Measurements from ENCODE around the gene DPYSL4.

The DPYSL4 gene

GRCh38 chr10:132169031-132169765 is 17.6 kb upstream of the DPYSL4 start:
- TF ChIP-seq, protein P1, sequence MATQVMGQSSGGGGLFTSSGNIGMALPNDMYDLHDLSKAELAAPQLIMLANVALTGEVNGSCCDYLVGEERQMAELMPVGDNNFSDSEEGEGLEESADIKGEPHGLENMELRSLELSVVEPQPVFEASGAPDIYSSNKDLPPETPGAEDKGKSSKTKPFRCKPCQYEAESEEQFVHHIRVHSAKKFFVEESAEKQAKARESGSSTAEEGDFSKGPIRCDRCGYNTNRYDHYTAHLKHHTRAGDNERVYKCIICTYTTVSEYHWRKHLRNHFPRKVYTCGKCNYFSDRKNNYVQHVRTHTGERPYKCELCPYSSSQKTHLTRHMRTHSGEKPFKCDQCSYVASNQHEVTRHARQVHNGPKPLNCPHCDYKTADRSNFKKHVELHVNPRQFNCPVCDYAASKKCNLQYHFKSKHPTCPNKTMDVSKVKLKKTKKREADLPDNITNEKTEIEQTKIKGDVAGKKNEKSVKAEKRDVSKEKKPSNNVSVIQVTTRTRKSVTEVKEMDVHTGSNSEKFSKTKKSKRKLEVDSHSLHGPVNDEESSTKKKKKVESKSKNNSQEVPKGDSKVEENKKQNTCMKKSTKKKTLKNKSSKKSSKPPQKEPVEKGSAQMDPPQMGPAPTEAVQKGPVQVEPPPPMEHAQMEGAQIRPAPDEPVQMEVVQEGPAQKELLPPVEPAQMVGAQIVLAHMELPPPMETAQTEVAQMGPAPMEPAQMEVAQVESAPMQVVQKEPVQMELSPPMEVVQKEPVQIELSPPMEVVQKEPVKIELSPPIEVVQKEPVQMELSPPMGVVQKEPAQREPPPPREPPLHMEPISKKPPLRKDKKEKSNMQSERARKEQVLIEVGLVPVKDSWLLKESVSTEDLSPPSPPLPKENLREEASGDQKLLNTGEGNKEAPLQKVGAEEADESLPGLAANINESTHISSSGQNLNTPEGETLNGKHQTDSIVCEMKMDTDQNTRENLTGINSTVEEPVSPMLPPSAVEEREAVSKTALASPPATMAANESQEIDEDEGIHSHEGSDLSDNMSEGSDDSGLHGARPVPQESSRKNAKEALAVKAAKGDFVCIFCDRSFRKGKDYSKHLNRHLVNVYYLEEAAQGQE (IDR thresholded peaks at IDR 0.05; ENCODE audit: insufficient read depth in 1 of 2, low read depth in 2 of 2, low read length in 2 of 2) = no peak
- TF ChIP-seq POLR2AphosphoS5 (IDR thresholded peaks at IDR 0.05; ENCODE audit: low read depth, low read length) (no peak), FOXP2 (optimal IDR thresholded peaks at IDR 0.05; ENCODE audit: borderline replicate concordance, extremely low read depth, extremely low read length, insufficient read depth) (no peak), TAF1 (IDR thresholded peaks at IDR 0.05; ENCODE audit: borderline replicate concordance, insufficient read depth, low read length) (no peak), SIN3A (IDR thresholded peaks at IDR 0.05; ENCODE audit: borderline replicate concordance, insufficient read depth, low read length) (no peak)

GRCh38 chr10:132169766-132170560 is 16.8 kb upstream of the DPYSL4 start:
- TF ChIP-seq SIN3A (IDR thresholded peaks at IDR 0.05; ENCODE audit: borderline replicate concordance, insufficient read depth, low read length) (no peak), TAF1 (IDR thresholded peaks at IDR 0.05; ENCODE audit: borderline replicate concordance, insufficient read depth, low read length) (no peak)

- TF ChIP-seq FOXP2 (optimal IDR thresholded peaks at IDR 0.05; ENCODE audit: borderline replicate concordance, extremely low read depth, extremely low read length, insufficient read depth) (no peak), POLR2AphosphoS5 (IDR thresholded peaks at IDR 0.05; ENCODE audit: low read depth, low read length) (no peak), SIN3A (IDR thresholded peaks at IDR 0.05; ENCODE audit: borderline replicate concordance, insufficient read depth, low read length) (no peak), TAF1 (IDR thresholded peaks at IDR 0.05; ENCODE audit: borderline replicate concordance, insufficient read depth, low read length) (no peak)
- TF ChIP-seq, protein P1 (IDR thresholded peaks at IDR 0.05; ENCODE audit: insufficient read depth in 1 of 2, low read depth in 2 of 2, low read length in 2 of 2) = no peak
Observed at GRCh38 chr10:132170561-132171361, 16.0 kb upstream of the DPYSL4 start.

- no peak for TF ChIP-seq FOXP2 (optimal IDR thresholded peaks at IDR 0.05; ENCODE audit: borderline replicate concordance, extremely low read depth, extremely low read length, insufficient read depth)
- TF ChIP-seq POLR2AphosphoS5 (IDR thresholded peaks at IDR 0.05; ENCODE audit: low read depth, low read length) = no peak
- TF ChIP-seq, protein P1 (IDR thresholded peaks at IDR 0.05; ENCODE audit: insufficient read depth in 1 of 2, low read depth in 2 of 2, low read length in 2 of 2) = no peak
- no peak for TF ChIP-seq TAF1 (IDR thresholded peaks at IDR 0.05; ENCODE audit: borderline replicate concordance, insufficient read depth, low read length)
Observed at GRCh38 chr10:132172091-132173066, 14.4 kb upstream of the DPYSL4 start.

All from PFSK-1 (cell line).